Panc1 (cell line): ENCODE measurements around the gene ACOD1. TPM values are rescaled to one million over a fixed set of nuclear protein-coding genes. Genes with fewer than 3 reads are reported as not detected.

Experiments used
- ATAC-seq: fragments of 200-7000 bp; cut with Tn5 transposase; 2 replicates; pipeline ENCODE4 v1.9.1; 2020; ENCODE audit warnings: mild to moderate bottlenecking, moderate library complexity
- BruUV-seq: library from RNA; stranded (reverse); fragments of 400-500 nt; replicated peaks from 2 replicates; lab custom pipeline; 2021; lab: Mats Ljungman, UMichigan
- CTCF ChIA-PET: fragments of 300-600 bp; sonication (Branson Sonifier 250); formaldehyde crosslinking; loops from one replicate; lab custom pipeline; 2022; ENCODE audit warnings: antibody characterized with exemption; lab: Charles Lee
- POLR2A ChIA-PET: fragments of 300-600 bp; sonication (Branson Sonifier 250); formaldehyde crosslinking; loops from one replicate; lab custom pipeline; 2022; ENCODE audit warnings: antibody characterized with exemption; lab: Charles Lee
- DNase-seq: peaks from one replicate; pipeline ENCODE4 v3.0.0-alpha.2; 2010; ENCODE audit warnings: low read depth, low spot score
- H3K27ac ChIP-seq: 2 replicates; pipeline ENCODE4 v1.5.1; 2011; ENCODE audit warnings: mild to moderate bottlenecking, low read length, inconsistent platforms
- H3K27me3 ChIP-seq: fragments of 200-500 bp; sonication (Bioruptor generic); 2 replicates; pipeline ENCODE4 v1.6.0; 2014; ENCODE audit warnings: low read length, inconsistent platforms; ENCODE audit not compliant: control insufficient read depth, insufficient read depth
- H3K36me3 ChIP-seq: fragments of 200-500 bp; sonication (Bioruptor generic); 2 replicates; pipeline ENCODE4 v1.5.1; 2014; ENCODE audit warnings: inconsistent platforms, mild to moderate bottlenecking, low read length, moderate library complexity; ENCODE audit not compliant: control insufficient read depth, insufficient read depth
- H3K4me1 ChIP-seq: 2 replicates; pipeline ENCODE4 v1.5.1; 2011; ENCODE audit warnings: inconsistent platforms, mild to moderate bottlenecking, low read length, moderate library complexity; ENCODE audit not compliant: control insufficient read depth, insufficient read depth
- H3K4me3 ChIP-seq, 2 experiments: 2 replicates each; pipeline ENCODE4 v1.5.1; 2011 to 2012; ENCODE audit warnings: low read depth in 2 of 2, low read length in 2 of 2, mild to moderate bottlenecking in 2 of 2, inconsistent platforms in 1 of 2, moderate library complexity in 1 of 2
- H3K9me3 ChIP-seq: fragments of 200-500 bp; sonication (Bioruptor generic); 2 replicates; pipeline ENCODE4 v1.5.1; 2014; ENCODE audit warnings: low read depth, mild to moderate bottlenecking, inconsistent platforms, low read length, moderate library complexity; ENCODE audit not compliant: control insufficient read depth, insufficient read depth
- CTCF ChIP-seq: fragments of 450-650 bp; IDR thresholded peaks from 2 replicates; pipeline ENCODE4 v1.5.1; 2017; ENCODE audit warnings: mild to moderate bottlenecking
- POLR2AphosphoS5 ChIP-seq: IDR thresholded peaks from 2 replicates; pipeline ENCODE4 v1.6.1; 2012; ENCODE audit warnings: mild to moderate bottlenecking, low read depth, low read length, moderate library complexity
- SIN3A ChIP-seq: IDR thresholded peaks from 2 replicates; pipeline ENCODE4 v1.6.1; 2012; ENCODE audit warnings: low read depth, mild to moderate bottlenecking, low read length, moderate library complexity, borderline replicate concordance; ENCODE audit not compliant: insufficient read depth
- TCF7L2 ChIP-seq: IDR thresholded peaks from 2 replicates; pipeline ENCODE4 v1.6.1; 2011; ENCODE audit warnings: mild to moderate bottlenecking, low read depth, low read length, inconsistent platforms
- in situ Hi-C: cut with HindIII; loops from 2 replicates; pipeline ENCODE4 v1.10.0; 2016; ENCODE audit warnings: low sequenced_read_pairs, low pct_unique_long_range_greater_than_20kb
- intact Hi-C: fragments of 100-400 bp; cut with micrococcal nuclease; formaldehyde crosslinking; loops from one replicate; pipeline ENCODE4 v1.10.0; 2022; ENCODE audit not compliant: unreplicated experiment
- total RNA-seq: library from RNA; stranded (reverse); gene quantifications from one replicate; pipeline ENCODE4 v1.2.1, GENCODE V29; 2021; ENCODE audit not compliant: unreplicated experiment
- TF ChIP-seq, protein P1 (sequence below), 2 experiments: IDR thresholded peaks; 2 replicates each; pipeline ENCODE4 v1.6.1; 2011 to 2012; ENCODE audit warnings: low read depth in 2 of 2, control low read depth in 1 of 2, low read length in 1 of 2, mild to moderate bottlenecking in 1 of 2, moderate library complexity in 1 of 2; ENCODE audit not compliant: insufficient read depth in 1 of 2

Gene ACOD1
- total RNA-seq, 1 experiment from 2014 or later = not detected

DNA sequence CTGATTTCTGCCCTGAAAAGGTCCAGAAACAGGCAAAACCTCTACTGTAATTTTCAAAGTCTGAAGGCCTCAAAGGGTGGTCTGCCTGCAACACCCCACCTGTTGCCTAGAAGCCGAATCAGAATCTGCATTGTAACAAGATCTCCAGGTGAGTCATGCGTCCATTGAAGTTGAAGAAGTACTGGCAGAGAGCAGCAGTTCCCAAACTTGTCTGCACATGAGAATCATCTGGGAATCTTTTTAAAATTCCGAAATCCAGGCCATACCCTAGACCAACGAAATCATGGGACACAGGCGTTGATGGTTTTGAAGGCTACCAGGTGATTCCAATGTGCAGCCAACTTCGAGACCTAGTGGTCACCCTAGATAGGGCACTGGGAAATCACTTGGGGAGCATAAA lies 27.6 kb downstream of the ACOD1 start:
- H3K9me3 ChIP-seq = no peaks in the 10 kb centered on the region
- DNase-seq (no peak), ATAC-seq (no peak)
- no peaks in the 10 kb centered on the region for H3K4me1 ChIP-seq
- BruUV-seq = no TSS peak
- no peak overlapping the region for H3K27ac ChIP-seq
- TF ChIP-seq TCF7L2 = no peak
- TF ChIP-seq SIN3A = no peak
- no peak for TF ChIP-seq POLR2AphosphoS5
- TF ChIP-seq, protein P1, sequence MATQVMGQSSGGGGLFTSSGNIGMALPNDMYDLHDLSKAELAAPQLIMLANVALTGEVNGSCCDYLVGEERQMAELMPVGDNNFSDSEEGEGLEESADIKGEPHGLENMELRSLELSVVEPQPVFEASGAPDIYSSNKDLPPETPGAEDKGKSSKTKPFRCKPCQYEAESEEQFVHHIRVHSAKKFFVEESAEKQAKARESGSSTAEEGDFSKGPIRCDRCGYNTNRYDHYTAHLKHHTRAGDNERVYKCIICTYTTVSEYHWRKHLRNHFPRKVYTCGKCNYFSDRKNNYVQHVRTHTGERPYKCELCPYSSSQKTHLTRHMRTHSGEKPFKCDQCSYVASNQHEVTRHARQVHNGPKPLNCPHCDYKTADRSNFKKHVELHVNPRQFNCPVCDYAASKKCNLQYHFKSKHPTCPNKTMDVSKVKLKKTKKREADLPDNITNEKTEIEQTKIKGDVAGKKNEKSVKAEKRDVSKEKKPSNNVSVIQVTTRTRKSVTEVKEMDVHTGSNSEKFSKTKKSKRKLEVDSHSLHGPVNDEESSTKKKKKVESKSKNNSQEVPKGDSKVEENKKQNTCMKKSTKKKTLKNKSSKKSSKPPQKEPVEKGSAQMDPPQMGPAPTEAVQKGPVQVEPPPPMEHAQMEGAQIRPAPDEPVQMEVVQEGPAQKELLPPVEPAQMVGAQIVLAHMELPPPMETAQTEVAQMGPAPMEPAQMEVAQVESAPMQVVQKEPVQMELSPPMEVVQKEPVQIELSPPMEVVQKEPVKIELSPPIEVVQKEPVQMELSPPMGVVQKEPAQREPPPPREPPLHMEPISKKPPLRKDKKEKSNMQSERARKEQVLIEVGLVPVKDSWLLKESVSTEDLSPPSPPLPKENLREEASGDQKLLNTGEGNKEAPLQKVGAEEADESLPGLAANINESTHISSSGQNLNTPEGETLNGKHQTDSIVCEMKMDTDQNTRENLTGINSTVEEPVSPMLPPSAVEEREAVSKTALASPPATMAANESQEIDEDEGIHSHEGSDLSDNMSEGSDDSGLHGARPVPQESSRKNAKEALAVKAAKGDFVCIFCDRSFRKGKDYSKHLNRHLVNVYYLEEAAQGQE (IDR thresholded peaks at IDR 0.05; ENCODE audit: insufficient read depth in 1 of 2, low read depth in 2 of 2, low read length in 1 of 2) = no peak
- TF ChIP-seq CTCF = no peak
- no peak overlapping the region for H3K4me3 ChIP-seq
- H3K36me3 ChIP-seq = no peaks in the 10 kb centered on the region
- in situ Hi-C loops (no loop called here), intact Hi-C loops (no loop called here)
- ChIA-PET CTCF (no interaction called here), POLR2A (no interaction called here)
- H3K27me3 ChIP-seq = no peaks in the 10 kb centered on the region

DNA sequence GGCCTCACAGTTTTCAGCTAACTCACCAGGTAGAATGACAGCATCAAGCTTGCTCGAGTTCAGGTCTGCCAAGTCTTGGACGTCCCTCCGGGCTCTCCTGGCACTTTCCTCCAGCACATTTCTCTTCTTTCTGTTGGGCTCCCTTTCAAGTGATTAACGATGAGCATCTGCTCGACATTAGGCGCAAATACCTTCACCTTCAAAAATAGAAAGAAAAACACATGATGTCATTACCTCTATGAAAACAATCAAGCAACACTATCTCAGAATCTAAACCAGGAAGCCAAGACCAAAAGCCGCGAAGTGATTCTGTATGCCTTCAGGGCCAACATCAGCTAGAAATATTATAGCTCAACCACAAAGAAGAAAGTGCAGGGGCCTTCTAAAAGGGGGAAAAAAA lies 28.2 kb downstream of the ACOD1 start:
- intact Hi-C loops (no loop called here), in situ Hi-C loops (no loop called here)
- no peaks in the 10 kb centered on the region for H3K4me1 ChIP-seq
- no peak for DNase-seq
- ChIA-PET POLR2A (no interaction called here), CTCF (no interaction called here)
- ATAC-seq = no peak
- TF ChIP-seq POLR2AphosphoS5 (no peak), SIN3A (no peak), TCF7L2 (no peak), CTCF (no peak)
- TF ChIP-seq, protein P1 (IDR thresholded peaks at IDR 0.05; ENCODE audit: insufficient read depth in 1 of 2, low read depth in 2 of 2, low read length in 1 of 2) = no peak
- no peak overlapping the region for H3K4me3 ChIP-seq
- BruUV-seq = no TSS peak
- no peak overlapping the region for H3K27ac ChIP-seq
- no peaks in the 10 kb centered on the region for H3K9me3 ChIP-seq
- no peaks in the 10 kb centered on the region for H3K36me3 ChIP-seq
- no peaks in the 10 kb centered on the region for H3K27me3 ChIP-seq
